Urothelium cell line (cell line): Measurements from ENCODE around the gene TRPM3.

Experiments used
- DNase-seq: peaks from one replicate; pipeline ENCODE4 v3.0.0; 2011; ENCODE audit warnings: low spot score, mixed read lengths
- FAIRE-seq: peaks from 2 replicates; lab custom pipeline; 2011; peaks lifted over from hg19 to GRCh38; lab: Jason Lieb, UNC

TRPM3 gene

GRCh38 chr9:70539001-70539400 lies 582.4 kb downstream of the TRPM3 start:
- no peak for DNase-seq
- no peak for FAIRE-seq

- DNase-seq = no peak
- FAIRE-seq = no peak
Observed at GRCh38 chr9:70537084-70537483, 584.3 kb downstream of the TRPM3 start.

GRCh38 chr9:70535546-70536323 lies 585.7 kb downstream of the TRPM3 start:
- FAIRE-seq (no peak), DNase-seq (no peak)

- DNase-seq (no peak), FAIRE-seq (no peak)
Observed at GRCh38 chr9:70534471-70534870, 587.0 kb downstream of the TRPM3 start.

GRCh38 chr9:70534061-70534460 lies 587.4 kb downstream of the TRPM3 start:
- DNase-seq = no peak
- FAIRE-seq = no peak

GRCh38 chr9:70533492-70533891 lies 587.9 kb downstream of the TRPM3 start:
- DNase-seq (no peak), FAIRE-seq (no peak)

- no peak for DNase-seq
- FAIRE-seq = no peak
Observed at GRCh38 chr9:70532716-70533115, 588.7 kb downstream of the TRPM3 start.

GRCh38 chr9:70531311-70531710 lies 590.1 kb downstream of the TRPM3 start:
- FAIRE-seq (no peak), DNase-seq (no peak)

- DNase-seq (no peak), FAIRE-seq (no peak)
Observed at GRCh38 chr9:70530716-70531115, 590.7 kb downstream of the TRPM3 start.

GRCh38 chr9:70529833-70530232 lies 591.6 kb downstream of the TRPM3 start:
- DNase-seq (no peak), FAIRE-seq (no peak)

GRCh38 chr9:70529377-70529776 lies 592.0 kb downstream of the TRPM3 start:
- FAIRE-seq (no peak), DNase-seq (no peak)

- DNase-seq (no peak), FAIRE-seq (no peak)
Observed at GRCh38 chr9:70526902-70527301, 594.5 kb downstream of the TRPM3 start.

GRCh38 chr9:70525519-70525918 lies 595.9 kb downstream of the TRPM3 start:
- no peak for FAIRE-seq

GRCh38 chr9:70519912-70520724 lies 601.3 kb downstream of the TRPM3 start:
- DNase-seq = no peak
- no peak for FAIRE-seq

More at GRCh38 chr9:70525519-70525918, 595.9 kb downstream of the TRPM3 start:
- DNase-seq = no peak

GRCh38 chr9:70517926-70518610 lies 603.4 kb downstream of the TRPM3 start:
- FAIRE-seq = no peak
- no peak for DNase-seq

GRCh38 chr9:70514273-70514672 lies 607.1 kb downstream of the TRPM3 start:
- DNase-seq (no peak), FAIRE-seq (no peak)

- no peak for DNase-seq
- no peak for FAIRE-seq
Observed at GRCh38 chr9:70511858-70512257, 609.6 kb downstream of the TRPM3 start.

- no peak for FAIRE-seq
- peak; percentile 26 for DNase-seq
Observed at GRCh38 chr9:70510157-70510770, 611.2 kb downstream of the TRPM3 start.

GRCh38 chr9:70506159-70506558 lies 615.3 kb downstream of the TRPM3 start:
- no peak for FAIRE-seq
- no peak for DNase-seq

GRCh38 chr9:70504834-70505233 lies 616.6 kb downstream of the TRPM3 start:
- FAIRE-seq (no peak), DNase-seq (no peak)

- FAIRE-seq (no peak), DNase-seq (no peak)
Observed at GRCh38 chr9:70502690-70503089, 618.7 kb downstream of the TRPM3 start.
